HS-27A (cell line): Measurements from ENCODE around the gene LYSMD2.

Experiments used
- DNase-seq: peaks from one replicate; pipeline ENCODE4 v3.0.0-alpha.2; 2012; ENCODE audit warnings: low read depth, missing footprints

The LYSMD2 gene

DNA sequence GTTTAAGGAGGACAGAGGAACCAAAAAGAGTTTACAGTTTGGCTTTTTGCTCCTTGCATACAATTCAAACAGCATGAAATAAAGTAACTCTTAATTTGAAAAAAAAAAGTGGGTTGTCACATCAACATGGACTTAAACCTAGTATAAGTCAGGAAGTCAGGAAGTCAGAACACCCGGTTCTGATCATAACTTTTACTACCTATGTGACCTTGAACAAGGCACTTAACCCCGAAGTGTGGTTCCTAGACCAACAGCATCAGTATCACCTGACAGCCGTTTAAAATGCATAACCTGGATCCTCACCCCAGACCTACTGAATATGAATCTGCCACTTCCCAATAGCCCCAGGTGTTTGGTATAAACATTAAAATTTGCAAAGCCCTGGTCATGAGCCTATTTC lies 18.7 kb downstream of the LYSMD2 start:
- no peak for DNase-seq

DNA sequence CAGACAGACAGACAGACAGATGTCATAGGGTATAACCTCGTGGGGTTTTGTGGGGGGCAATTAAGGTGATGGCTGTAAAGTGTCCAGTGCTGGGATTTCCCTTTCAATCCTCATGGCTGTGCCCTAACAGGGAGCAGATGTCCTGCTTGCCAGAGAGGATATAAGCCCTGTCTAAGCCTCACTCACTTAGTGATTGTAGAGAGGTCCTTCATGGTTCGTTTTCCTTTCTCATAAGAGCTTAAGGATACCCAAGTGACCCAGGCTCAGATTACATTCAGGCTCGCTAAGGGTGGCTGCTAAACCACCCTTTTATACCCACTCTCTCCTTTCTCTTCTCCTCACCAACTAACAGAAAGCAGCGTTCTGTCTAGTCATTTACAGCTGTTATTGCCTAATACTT lies 19.2 kb downstream of the LYSMD2 start:
- no peak for DNase-seq

DNA sequence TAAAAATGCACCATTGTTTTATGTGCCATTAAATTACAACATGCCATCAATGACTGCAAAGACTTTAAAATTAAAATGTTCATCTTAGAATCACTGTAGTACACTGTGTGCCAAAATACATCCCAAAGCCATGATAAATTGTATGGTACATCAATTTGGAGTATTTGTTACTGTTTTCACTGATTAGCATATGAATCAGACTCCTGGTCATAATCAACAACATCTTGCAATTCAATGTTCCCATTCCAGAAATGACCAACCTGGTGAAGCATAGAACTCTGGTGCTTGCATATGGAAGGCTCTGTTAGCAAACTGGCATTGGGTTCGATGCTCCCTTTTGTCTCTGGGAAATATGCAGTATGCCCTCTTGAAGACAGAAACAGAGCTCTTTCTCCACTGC lies 22.5 kb downstream of the LYSMD2 start:
- DNase-seq = no peak

DNA sequence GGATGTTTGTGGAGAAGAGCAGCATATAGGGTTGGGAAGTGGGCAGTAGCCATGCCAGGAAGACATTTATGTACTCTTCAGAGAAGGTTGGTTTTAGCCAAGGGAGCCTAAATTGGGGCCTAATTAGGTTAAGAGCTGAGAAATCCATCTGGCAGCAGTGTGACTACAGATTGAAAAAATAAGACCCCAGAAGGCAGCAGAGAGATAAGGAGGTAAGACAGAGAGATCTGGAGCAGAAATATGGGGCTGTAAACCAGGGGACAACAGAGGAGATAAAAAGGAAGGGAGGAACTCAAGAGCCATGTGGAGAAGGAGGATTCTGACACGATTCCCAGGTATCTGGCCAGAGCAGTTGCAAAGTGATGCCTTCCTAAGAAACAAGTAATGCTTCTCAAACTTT lies 23.3 kb downstream of the LYSMD2 start:
- no peak for DNase-seq

DNA sequence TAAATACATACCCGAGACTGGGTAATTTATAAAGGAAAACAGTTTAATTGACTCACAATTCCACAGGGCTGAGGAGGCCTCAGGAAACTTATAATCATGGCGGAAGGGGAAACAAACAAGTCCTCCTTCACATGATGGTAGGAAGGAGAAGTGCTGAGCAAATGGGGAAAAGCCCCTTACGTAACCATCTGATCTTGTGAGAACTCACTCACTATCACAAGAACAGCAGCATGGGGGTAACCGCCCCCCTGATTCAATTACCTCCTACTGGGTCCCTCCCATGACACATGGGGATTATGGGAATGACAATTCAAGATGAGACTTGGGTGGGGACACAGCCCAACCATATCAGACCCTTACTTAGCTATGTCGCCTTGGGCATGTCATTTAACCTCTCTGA lies 28.4 kb downstream of the LYSMD2 start:
- no peak for DNase-seq

DNA sequence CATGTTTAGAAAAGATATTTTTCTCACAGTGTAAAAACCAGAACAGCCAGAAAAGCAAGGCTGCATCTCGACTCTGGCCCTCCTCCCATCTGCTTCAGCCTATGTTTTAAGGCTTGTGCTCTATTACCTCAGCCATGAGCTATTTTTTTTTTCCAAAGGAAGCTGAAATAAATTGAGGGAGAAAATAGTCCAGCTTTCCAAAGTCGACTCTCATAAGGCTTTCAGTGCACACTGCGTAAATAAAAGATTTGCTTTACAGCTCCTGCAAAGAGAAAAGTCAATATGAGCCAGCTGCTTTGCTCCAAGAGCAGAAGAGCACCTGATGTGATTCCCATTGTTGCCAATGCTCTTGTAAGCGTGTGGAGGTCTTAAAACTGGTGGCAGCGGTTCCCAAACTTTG lies 29.4 kb downstream of the LYSMD2 start:
- no peak for DNase-seq

DNA sequence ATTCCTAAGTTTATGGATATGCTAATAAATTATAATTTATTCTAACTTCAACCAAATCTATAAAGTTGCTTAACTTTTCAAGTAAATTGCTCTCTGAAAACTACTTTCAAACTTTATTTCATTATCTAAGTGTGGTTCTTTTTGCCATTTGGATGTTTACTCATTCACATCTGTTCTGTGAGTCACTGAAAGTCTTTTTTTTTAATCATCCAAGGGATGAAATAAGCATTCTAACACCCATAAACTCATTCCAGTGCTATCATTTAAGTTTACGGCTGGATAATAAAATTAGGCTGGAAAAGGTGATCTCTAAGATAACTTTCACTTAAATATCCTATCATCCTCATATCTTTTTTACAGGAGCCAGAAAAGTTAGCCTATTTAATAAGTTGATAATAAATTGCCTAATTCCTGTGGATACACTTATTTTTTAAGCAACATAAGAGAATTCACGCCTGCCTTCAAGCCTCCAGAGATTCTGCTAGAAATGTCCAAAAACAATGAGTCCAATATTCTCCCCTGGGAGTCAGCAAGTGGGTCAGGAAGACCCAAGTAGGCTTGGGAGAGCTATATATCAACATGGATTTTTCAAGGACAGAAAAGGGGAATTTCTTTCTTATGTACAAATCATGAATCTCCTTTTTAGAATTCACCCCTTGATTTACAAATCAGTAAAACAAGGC lies 30.4 kb downstream of the LYSMD2 start:
- no peak for DNase-seq

DNA sequence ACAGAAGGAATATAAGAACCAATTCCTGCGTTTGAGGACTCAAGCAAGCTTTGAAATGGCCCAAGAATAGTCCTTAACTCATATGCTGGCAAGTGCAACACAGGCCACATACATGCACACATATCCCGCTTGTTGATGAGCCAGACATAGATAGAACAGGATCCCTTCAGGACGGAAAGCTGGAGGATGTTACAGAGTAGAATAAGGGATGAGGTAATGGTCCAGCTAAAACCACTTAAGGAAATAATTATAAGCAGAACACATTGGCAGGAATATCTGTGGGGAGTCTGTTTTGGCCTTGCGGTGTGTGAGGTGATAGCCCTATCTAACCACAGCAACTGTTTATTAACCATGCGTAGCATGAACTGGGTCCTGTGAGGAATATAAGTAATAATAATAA lies 31.2 kb downstream of the LYSMD2 start:
- no peak for DNase-seq

DNA sequence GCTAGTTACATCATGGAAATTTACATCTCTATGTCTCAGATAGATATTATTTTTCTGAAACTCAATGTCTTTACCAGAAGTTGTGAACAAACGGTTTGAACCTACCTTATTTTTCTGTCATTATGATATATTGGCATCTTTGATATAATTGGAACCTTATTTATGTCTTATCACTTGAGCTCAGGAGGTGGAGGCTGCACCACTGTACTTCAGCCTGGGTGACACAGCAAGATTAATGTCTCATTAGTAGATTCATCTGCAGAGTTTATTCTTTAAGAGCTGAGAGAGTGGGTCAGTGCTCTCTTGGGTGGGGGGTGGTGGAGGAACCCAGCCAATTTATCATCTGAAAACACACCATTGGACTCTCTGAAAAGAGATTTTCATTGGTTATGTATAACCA lies 34.7 kb downstream of the LYSMD2 start:
- no peak for DNase-seq

DNA sequence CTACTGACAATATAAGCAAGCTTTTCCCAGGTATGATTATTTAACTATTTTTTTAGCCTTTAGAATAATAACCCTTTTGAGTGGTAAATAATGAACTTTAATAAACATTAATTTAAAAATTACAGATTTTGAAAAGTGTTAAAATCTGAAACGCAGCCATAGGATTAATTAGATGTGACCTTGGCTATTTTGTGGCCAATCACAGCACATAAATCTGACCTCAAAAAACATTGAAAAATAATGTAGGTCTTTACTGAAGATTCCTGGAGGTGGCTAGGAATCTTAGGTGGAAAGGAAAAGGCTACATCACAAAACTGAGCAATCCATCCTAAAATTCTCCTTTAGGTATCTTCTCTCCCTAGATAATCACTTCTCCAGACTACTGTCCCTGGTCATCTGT lies 38.1 kb downstream of the LYSMD2 start:
- DNase-seq = no peak

DNA sequence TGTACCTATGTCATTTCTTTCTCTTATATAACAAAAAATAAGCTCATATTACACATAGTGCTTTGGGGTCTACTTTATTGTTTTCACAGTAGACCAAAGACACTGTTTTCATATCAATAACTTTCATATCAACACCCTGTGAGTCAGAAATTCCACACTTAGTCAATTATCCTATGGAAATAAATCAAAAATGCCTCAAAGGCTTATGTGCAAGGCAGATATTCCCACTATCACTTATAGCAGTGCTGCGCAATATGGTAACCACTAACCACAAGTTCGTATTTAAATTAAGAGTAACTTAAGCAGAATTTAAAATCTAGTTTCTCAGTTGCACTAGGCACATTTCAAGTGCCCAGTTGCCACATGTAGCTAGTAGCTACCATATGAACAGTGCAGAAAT lies 40.3 kb downstream of the LYSMD2 start:
- DNase-seq = no peak

DNA sequence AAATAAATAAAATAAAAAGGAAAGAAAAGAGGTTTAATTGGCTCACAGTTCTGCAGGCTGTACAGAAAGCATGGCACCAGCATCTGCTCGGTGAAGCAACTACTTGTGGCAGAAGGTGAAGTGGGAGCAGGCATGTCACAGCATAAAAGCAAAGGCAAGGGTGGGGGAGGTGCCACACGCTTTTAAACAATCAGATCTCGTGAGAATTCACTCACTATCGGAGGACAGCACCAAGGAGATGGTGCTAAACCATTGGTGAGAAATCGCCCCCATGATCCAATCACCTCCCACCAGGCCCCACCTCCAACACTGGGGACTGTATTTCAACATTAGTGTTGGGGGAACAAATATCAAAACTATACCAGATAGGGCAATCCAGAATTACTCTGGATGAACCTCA lies 40.9 kb downstream of the LYSMD2 start:
- DNase-seq = no peak

DNA sequence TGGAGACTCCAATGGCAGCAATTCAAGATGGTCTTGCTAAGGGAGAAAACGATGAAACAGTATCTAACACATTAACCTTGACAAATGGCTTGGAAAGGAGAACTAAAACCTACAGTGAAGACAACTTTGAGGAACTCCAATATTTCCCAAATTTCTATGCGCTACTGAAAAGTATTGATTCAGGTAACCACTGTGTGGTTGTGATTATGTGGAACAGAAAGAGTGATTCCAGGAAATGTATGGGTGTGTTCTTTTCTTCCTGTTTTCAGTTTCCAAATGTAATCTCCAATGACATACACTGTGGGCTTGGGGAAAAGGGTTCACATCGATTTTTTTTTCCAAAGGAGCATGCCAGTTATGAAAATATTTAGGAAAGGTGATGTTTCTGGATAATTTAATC lies 45.3 kb downstream of the LYSMD2 start:
- no peak for DNase-seq

DNA sequence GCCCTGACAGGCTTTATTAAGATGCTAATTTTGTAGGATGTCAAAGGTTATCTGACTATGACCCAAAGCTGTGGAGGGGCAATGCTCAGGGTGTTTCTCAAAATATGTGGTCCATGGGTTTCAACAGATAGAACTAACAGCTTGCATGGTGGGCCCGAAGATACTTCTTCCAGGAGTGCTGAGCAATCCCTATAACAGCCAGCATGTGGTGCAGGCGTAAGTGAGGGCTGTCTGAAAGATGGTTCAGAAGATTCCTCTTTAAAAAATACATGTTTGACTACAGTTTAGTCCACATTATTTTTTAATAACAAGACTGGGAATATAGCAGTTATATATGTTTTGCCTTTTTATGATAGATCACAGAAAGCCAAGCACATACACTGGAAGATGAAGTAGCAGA lies 48.6 kb downstream of the LYSMD2 start:
- no peak for DNase-seq

DNA sequence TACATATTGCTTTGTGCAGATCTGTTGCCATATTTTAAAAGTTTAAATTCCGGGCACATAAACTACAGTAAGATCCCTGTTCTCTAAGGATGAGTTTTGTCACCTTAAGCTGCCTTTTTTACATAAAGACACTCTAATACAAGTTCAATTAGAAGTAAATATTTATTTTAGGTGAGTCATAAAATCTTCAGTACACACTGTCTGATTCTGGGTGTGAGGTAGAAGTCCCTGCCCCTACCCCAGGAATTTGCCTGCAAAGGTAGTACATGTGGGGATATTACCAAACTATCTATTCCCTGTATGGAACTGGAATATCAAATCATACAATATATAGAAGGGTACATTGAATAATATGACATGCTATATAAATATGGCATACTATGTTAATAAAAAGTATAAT lies 49.9 kb downstream of the LYSMD2 start:
- DNase-seq = no peak

DNA sequence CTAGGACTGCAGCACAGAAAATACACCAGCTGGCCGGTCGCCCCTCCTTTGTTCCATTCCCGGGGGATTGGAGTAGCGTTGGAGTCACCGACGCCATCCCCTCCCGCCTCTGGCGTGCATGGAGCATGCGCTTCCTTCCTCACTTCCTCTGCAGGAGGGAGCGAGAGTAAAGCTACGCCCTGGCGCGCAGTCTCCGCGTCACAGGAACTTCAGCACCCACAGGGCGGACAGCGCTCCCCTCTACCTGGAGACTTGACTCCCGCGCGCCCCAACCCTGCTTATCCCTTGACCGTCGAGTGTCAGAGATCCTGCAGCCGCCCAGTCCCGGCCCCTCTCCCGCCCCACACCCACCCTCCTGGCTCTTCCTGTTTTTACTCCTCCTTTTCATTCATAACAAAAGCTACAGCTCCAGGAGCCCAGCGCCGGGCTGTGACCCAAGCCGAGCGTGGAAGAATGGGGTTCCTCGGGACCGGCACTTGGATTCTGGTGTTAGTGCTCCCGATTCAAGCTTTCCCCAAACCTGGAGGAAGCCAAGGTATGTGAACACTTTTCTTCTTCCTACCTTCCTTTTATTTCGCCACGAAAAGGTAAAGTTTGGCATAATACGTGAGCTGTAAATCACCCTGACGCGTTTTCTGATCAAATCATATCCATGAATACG lies 56.0 kb downstream of the LYSMD2 start, which contains the start of gene SCG3:
TSS of gene SCG3 (plus strand) at position 201 of the 661 bp plus-strand sequence. CDS start at position 454, 253 bp downstream.
- no peak for DNase-seq

DNA sequence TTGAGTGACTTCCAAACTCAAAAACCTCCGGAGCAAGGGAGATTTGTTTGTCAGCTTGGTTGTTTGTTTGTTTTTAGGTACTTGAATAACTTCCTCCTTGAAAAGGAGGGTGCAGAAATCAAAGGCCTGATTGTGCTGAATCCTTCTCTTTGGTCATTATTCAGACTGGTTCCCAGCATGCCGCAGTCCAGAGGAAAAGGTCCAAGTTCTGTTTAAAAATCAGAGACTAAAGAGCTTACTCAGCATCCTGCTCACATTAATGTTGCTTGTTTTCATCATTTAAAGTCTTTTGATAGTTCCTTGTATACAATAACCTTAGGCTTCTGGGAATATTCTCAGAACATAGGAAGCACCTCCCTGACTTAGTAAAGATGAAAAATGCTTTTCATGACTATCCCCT lies 57.1 kb downstream of the LYSMD2 start:
- no peak for DNase-seq

DNA sequence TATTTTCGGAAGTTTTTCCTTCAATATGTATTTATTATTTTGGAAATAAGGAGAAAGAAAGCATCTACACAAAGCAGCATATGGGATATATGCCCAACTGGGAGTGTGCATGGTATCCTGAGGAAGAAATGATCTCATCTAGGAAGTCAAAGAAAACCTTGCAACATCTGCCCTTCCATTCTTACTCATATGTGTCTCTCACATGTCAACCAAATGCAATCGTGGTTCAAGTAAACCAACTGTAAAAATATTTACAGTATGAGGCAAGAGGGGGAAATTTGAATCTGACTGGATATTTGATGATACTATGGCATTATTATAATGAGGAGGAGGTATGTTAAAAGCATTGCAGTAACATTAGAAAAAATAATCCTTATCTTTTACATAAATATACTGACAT lies 59.4 kb downstream of the LYSMD2 start:
- DNase-seq = no peak

DNA sequence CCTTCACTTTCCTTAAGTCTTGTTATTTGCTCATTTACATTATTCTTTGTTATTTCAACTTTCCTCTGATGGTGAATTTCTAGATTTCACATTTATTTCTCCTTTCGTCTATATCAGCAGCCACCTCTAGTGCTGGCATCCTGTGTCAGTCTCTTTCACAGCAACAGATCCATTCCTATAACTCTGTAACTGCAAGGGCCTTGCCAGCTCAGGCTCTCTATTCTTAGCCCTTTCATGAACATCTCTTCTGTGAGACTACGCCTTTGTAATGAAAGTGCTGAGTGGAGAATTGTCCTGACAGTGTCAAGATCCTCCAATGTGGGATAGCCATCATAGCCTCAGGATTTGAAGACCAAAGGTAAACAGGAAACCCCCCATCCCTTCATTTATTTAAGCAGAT lies 60.0 kb downstream of the LYSMD2 start:
- DNase-seq = no peak

DNA sequence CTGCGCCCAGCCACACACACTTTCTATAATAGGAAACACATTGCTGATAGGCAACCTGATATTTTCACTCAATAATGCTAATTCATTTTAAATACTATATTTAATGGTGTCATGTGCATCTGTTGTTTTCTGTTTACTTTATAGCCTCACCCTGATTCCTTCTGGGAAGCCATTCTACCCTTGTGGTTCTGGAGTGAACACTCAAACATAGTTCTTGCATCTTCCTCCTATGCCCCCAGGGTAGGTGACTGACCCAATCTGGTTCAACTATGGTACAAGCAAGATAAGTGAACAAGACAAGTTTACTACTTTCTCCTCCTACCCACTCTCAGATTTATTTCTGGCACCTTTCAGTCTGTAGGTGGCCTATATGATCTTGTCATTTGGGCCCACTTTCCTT lies 60.4 kb downstream of the LYSMD2 start:
- DNase-seq = no peak

DNA sequence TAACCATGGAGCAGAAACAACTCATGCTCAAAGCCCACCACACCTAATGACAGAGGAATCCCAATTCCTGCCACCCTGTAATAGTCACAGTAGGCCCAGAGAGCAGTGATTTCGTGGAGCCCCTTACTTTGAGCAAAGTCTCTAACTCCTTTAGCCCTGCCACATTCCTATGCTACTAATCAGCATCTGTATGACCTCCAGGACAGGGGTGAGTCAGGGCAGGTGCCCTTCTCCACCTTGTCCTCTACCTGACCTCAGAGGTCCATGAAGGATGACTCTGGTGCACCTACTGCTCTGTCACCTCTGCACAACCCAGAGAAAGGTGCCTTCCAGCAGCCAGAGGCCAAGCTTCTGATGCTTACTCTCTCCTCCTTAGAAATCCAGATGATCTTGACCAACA lies 62.2 kb downstream of the LYSMD2 start:
- DNase-seq = no peak
